Stomach (tissue), 9 donors: ENCODE measurements around the gene CFAP57. TPM values are rescaled to one million over a fixed set of nuclear protein-coding genes. Genes with fewer than 3 reads are reported as not detected.

Experiments
- DNase-seq, 2 donors: peaks; one replicate each; pipeline versions ENCODE4 v3.0.0 to v3.0.0-alpha.2; 2013 to 2019
- H3K27ac ChIP-seq, 5 donors: fragments of 200-600 bp in 4 of 5; sonication (generic) in 4 of 5; one replicate each; pipeline ENCODE4 v1.5.1; 2013 to 2019; ENCODE audit warnings: mild to moderate bottlenecking in 1 of 5, moderate library complexity in 1 of 5
- H3K27me3 ChIP-seq, 3 donors: fragments of 200-600 bp; sonication (generic); one replicate each; pipeline ENCODE4 v1.5.1; 2017 to 2019; ENCODE audit warnings: mixed run types in 1 of 3
- H3K36me3 ChIP-seq, 4 donors: fragments of 200-600 bp; sonication (generic); 1 replicate in 3 of 4; 2 replicates in 1 of 4; pipeline ENCODE4 v1.5.1; 2016 to 2019
- H3K4me1 ChIP-seq, 4 donors: fragments of 200-600 bp; sonication (generic); one replicate each; pipeline ENCODE4 v1.5.1; 2016 to 2019
- H3K4me3 ChIP-seq, 4 donors: fragments of 200-600 bp; sonication (generic) in 3 of 4; one replicate each; pipeline ENCODE4 v1.5.1; 2016 to 2019; ENCODE audit warnings: mild to moderate bottlenecking in 1 of 4
- H3K9me3 ChIP-seq, 4 donors: fragments of 200-600 bp; sonication (generic); one replicate each; pipeline ENCODE4 v1.5.1; 2016 to 2019
- CTCF ChIP-seq, 7 experiments: fragments of 450-650 bp in 4 of 7; fragments of 200-600 bp in 3 of 7; sonication (generic) in 3 of 7; IDR thresholded peaks; one replicate each; pipeline ENCODE4 v1.5.1; 2016 to 2019; ENCODE audit warnings: antibody characterized with exemption in 7 of 7, control low read depth in 2 of 7, mild to moderate bottlenecking in 1 of 7
- EP300 ChIP-seq: sonication (generic); formaldehyde crosslinking; IDR thresholded peaks from one replicate; pipeline ENCODE4 v1.6.1; 2017; ENCODE audit warnings: antibody characterized with exemption
- POLR2A ChIP-seq, 4 donors: fragments of 450-650 bp; IDR thresholded peaks; one replicate each; pipeline ENCODE4 v1.6.1; 2016; ENCODE audit warnings: antibody characterized with exemption in 4 of 4, control low read depth in 2 of 4, mild to moderate bottlenecking in 1 of 4, moderate library complexity in 1 of 4
- POLR2AphosphoS5 ChIP-seq, 3 donors: sonication (generic); formaldehyde crosslinking; IDR thresholded peaks; one replicate each; pipeline ENCODE4 v1.6.1; 2016; ENCODE audit warnings: antibody characterized with exemption in 3 of 3
- WGBS, 5 donors: extraction: QIAGEN DNeasy Blood & Tissue Kit in 3 of 5; methylation state at CpG; one replicate each; pipeline versions ENCODE4 v1.1.5 to v1.1.7; 2013 to 2018; 5-methylcytosine and 5-hydroxymethylcytosine counted together
- intact Hi-C: fragments of 100-400 bp; cut with DNase I; formaldehyde crosslinking; loops from one replicate; pipeline ENCODE4 v1.15.1; 2023; ENCODE audit warnings: low total_unique reads
- polyA plus RNA-seq, 3 donors: library from polyadenylated mRNA; stranded (reverse); fragments of 200-250 nt; gene quantifications; one replicate each; pipeline ENCODE4 v1.2.3, GENCODE V29; 2013
- total RNA-seq, 5 donors: library from RNA; depleted of rRNA; stranded (reverse); fragments of >200 nt; gene quantifications; one replicate each; pipeline versions ENCODE4 v1.1.0 to v1.2.3, GENCODE V29; 2014 to 2016
- donor health status: healthy with polysubstance abuse.
- donor health status: Bipolar disorder and iron deficiency.
- donor health status: healthy.

CFAP57 gene
- total and polyA plus RNA-seq, 8 donors, result 0.08 to 1.4 (median 0.15) TPM; not detected in 3

- H3K4me3 ChIP-seq, result no peak overlapping the region
- H3K4me1 ChIP-seq, result peaks cover 15 to 34% (median 24%) of the 10 kb centered on the region in 4 donors
- peak overlapping the region in 4 of 5 donors; percentile 40 to 76 (median 73) for H3K27ac ChIP-seq
- 46 to 66% (median 61%) methylated on average over 1 of the region's 1 CpG for WGBS, 5 donors
- no peaks in the 10 kb centered on the region for H3K9me3 ChIP-seq
- no peaks in the 10 kb centered on the region for H3K27me3 ChIP-seq
- no peak for DNase-seq
- no peaks in the 10 kb centered on the region for H3K36me3 ChIP-seq
- intact Hi-C loops, result no loop called here
- TF ChIP-seq POLR2A (IDR thresholded peaks at IDR 0.05) (no peak), CTCF (IDR thresholded peaks at IDR 0.05) (no peak), EP300 (no peak), POLR2AphosphoS5 (IDR thresholded peaks at IDR 0.05) (no peak)
Measured at GRCh38 chr1:43296207-43296606, 124.1 kb downstream of the CFAP57 start.

- intact Hi-C loops, result no loop called here
- Histone ChIP-seq H3K4me3 (no peak overlapping the region), H3K36me3 (no peaks in the 10 kb centered on the region), H3K27me3 (no peaks in the 10 kb centered on the region), H3K4me1 (peaks cover 15 to 35% (median 25%) of the 10 kb centered on the region in 4 donors), H3K27ac (no peak overlapping the region), H3K9me3 (no peaks in the 10 kb centered on the region)
- WGBS, 5 donors, result 82 to 96% (median 93%) methylated on average over 1 of the region's 1 CpG
- no peak for DNase-seq
- no peak for TF ChIP-seq CTCF (IDR thresholded peaks at IDR 0.05)
- TF ChIP-seq POLR2AphosphoS5 (IDR thresholded peaks at IDR 0.05), result no peak
- TF ChIP-seq EP300, result no peak
Measured at GRCh38 chr1:43298055-43298454, 125.9 kb downstream of the CFAP57 start.

GRCh38 chr1:43299101-43299500 lies 127.0 kb downstream of the CFAP57 start:
- Histone ChIP-seq H3K36me3 (no peaks in the 10 kb centered on the region), H3K27ac (peak overlapping the region in 2 of 5 donors; percentile 20 to 33), H3K4me3 (no peak overlapping the region), H3K4me1 (peaks cover 16 to 40% (median 28%) of the 10 kb centered on the region in 4 donors), H3K27me3 (no peaks in the 10 kb centered on the region), H3K9me3 (no peaks in the 10 kb centered on the region)
- intact Hi-C loops, result no loop called here
- DNase-seq, result no peak
- TF ChIP-seq POLR2AphosphoS5 (IDR thresholded peaks at IDR 0.05) (no peak), POLR2A (IDR thresholded peaks at IDR 0.05) (no peak), EP300 (no peak), CTCF (IDR thresholded peaks at IDR 0.05) (no peak)

GRCh38 chr1:43300378-43301094 lies 128.4 kb downstream of the CFAP57 start, which contains the start of gene TIE1:
TSS of gene TIE1 (plus strand) at chr1:43300982. CDS start at chr1:43301072, 90 bp downstream.
- DNase-seq, result peak in 1 of 2 donors; percentile 52
- 69 to 82% (median 80%) methylated on average over 10 of the region's 10 CpGs for WGBS, 5 donors
- H3K27ac ChIP-seq, result peak within 1 kb of the TSS in 4 of 5 donors; percentile 20 to 50 (median 36)
- no peaks in the 10 kb centered on the region for H3K27me3 ChIP-seq
- H3K4me1 ChIP-seq, result peaks cover 11 to 33% (median 24%) of the 10 kb centered on the region in 4 donors
- no peaks in the 10 kb centered on the region for H3K9me3 ChIP-seq
- no peaks in the 10 kb centered on the region for H3K36me3 ChIP-seq
- TF ChIP-seq POLR2AphosphoS5 (IDR thresholded peaks at IDR 0.05) (peak in 1 of 3 donors; percentile 65), POLR2A (IDR thresholded peaks at IDR 0.05) (no peak), CTCF (IDR thresholded peaks at IDR 0.05) (no peak), EP300 (no peak)
- intact Hi-C loops, result no loop called here
- H3K4me3 ChIP-seq, result peak within 1 kb of the TSS; percentile 10 to 32 (median 17)
